AG04450 (cell line): ENCODE measurements around the gene SNRPF. TPM values are rescaled to one million over a fixed set of nuclear protein-coding genes. Genes with fewer than 3 reads are reported as not detected.

Experiments
- CTCF ChIA-PET: fragments of 300-600, 350-600 bp; formaldehyde crosslinking; extraction: SDS; loops from one replicate; lab custom pipeline; 2022; ENCODE audit warnings: antibody characterized with exemption, inconsistent platforms; lab: Charles Lee
- POLR2A ChIA-PET: fragments of 350-600 bp; formaldehyde crosslinking; extraction: SDS; loops from one replicate; lab custom pipeline; 2021; ENCODE audit warnings: antibody characterized with exemption, inconsistent platforms; lab: Yijun Ruan, JAX
- DNase-seq: peaks from one replicate; pipeline ENCODE4 v3.0.0-alpha.2; 2011; ENCODE audit warnings: low read depth, low spot score
- H3K27ac ChIP-seq: one replicate; pipeline ENCODE4 v1.5.1; 2012; ENCODE audit warnings: low read depth, low read length, control low read depth
- H3K27me3 ChIP-seq: one replicate; pipeline ENCODE4 v1.6.0; 2012; ENCODE audit warnings: low read length; ENCODE audit not compliant: control insufficient read depth, insufficient read depth
- H3K4me3 ChIP-seq: 2 replicates; pipeline ENCODE4 v1.5.1; 2011; ENCODE audit warnings: mild to moderate bottlenecking, low read depth, low read length, control low read depth
- H3K9me3 ChIP-seq: 2 replicates; pipeline ENCODE4 v1.5.1; 2012; ENCODE audit warnings: low read length; ENCODE audit not compliant: control insufficient read depth, insufficient read depth
- polyA plus RNA-seq: library from polyadenylated mRNA; depleted of rRNA; stranded (reverse); fragments of >200 nt; gene quantifications from 2 replicates; pipeline ENCODE4 v1.2.3, GENCODE V29; 2011
- TF ChIP-seq, protein P1 (sequence below): IDR thresholded peaks from 2 replicates; pipeline ENCODE4 v1.5.1; 2011; ENCODE audit warnings: low read depth, low read length, control low read depth, inconsistent platforms

SNRPF gene
- polyA plus RNA-seq, 1 experiment: 21.4 TPM

- ChIA-PET CTCF (no interaction called here), POLR2A (no interaction called here)
- no peak for DNase-seq
- Histone ChIP-seq H3K27me3 (no peaks in the 10 kb centered on the region), H3K9me3 (no peaks in the 10 kb centered on the region), H3K27ac (no peak overlapping the region), H3K4me3 (no peak overlapping the region)
- TF ChIP-seq, protein P1, sequence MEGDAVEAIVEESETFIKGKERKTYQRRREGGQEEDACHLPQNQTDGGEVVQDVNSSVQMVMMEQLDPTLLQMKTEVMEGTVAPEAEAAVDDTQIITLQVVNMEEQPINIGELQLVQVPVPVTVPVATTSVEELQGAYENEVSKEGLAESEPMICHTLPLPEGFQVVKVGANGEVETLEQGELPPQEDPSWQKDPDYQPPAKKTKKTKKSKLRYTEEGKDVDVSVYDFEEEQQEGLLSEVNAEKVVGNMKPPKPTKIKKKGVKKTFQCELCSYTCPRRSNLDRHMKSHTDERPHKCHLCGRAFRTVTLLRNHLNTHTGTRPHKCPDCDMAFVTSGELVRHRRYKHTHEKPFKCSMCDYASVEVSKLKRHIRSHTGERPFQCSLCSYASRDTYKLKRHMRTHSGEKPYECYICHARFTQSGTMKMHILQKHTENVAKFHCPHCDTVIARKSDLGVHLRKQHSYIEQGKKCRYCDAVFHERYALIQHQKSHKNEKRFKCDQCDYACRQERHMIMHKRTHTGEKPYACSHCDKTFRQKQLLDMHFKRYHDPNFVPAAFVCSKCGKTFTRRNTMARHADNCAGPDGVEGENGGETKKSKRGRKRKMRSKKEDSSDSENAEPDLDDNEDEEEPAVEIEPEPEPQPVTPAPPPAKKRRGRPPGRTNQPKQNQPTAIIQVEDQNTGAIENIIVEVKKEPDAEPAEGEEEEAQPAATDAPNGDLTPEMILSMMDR: no peak
Measured at GRCh38 chr12:95877622-95878021, 18.9 kb downstream of the SNRPF start.

- CTCF ChIA-PET: no interaction called here
Measured at GRCh38 chr12:95880895-95881294, 22.1 kb downstream of the SNRPF start.

DNA sequence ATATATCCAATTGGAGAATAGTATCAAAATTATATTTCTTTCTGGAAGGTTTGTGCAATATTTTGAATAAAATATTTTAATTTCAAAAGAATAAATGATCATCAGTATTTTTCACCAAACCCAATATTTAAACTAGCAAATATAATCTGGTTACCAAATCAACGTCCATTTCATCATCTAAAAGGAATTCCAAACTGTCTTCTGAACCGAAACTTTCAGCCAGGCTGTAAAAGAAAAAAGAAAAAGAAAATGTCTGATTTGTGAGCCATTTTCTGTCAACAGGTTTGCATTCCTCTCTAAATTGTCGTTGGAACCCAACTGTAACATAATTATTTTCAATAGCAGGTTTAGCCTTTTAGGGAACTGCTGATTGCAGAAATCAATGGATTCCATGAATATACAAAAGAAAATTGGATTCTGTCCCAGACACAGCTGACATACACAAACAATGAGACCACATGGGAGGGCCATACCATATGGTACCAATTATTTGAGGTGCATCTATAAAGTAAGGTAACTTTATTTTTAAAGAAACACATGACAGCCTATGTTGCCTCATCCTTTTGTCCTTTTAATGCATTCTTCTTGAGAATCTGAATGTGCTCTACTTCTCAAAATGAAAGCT is 22.7 kb downstream of the SNRPF start:
- peak; percentile 18 for DNase-seq
- ChIA-PET CTCF (no interaction called here), POLR2A (no interaction called here)
- peak overlapping the region; percentile 32 for H3K27ac ChIP-seq
- TF ChIP-seq, protein P1: no peak
- H3K27me3 ChIP-seq: no peaks in the 10 kb centered on the region
- H3K9me3 ChIP-seq: no peaks in the 10 kb centered on the region
- H3K4me3 ChIP-seq: no peak overlapping the region

More at GRCh38 chr12:95880895-95881294, 22.1 kb downstream of the SNRPF start:
- H3K27me3 ChIP-seq: no peaks in the 10 kb centered on the region
- POLR2A ChIA-PET: no interaction called here
- H3K9me3 ChIP-seq: no peaks in the 10 kb centered on the region
- H3K4me3 ChIP-seq: no peak overlapping the region
- H3K27ac ChIP-seq: no peak overlapping the region
- no peak for DNase-seq
- TF ChIP-seq, protein P1: no peak

GRCh38 chr12:95882080-95882479 is 23.3 kb downstream of the SNRPF start:
- POLR2A ChIA-PET: no interaction called here
- DNase-seq: no peak
- peak overlapping the region; percentile 32 for H3K27ac ChIP-seq
- TF ChIP-seq, protein P1: no peak
- CTCF ChIA-PET: no interaction called here
- H3K27me3 ChIP-seq: no peaks in the 10 kb centered on the region
- no peaks in the 10 kb centered on the region for H3K9me3 ChIP-seq
- H3K4me3 ChIP-seq: no peak overlapping the region

DNA sequence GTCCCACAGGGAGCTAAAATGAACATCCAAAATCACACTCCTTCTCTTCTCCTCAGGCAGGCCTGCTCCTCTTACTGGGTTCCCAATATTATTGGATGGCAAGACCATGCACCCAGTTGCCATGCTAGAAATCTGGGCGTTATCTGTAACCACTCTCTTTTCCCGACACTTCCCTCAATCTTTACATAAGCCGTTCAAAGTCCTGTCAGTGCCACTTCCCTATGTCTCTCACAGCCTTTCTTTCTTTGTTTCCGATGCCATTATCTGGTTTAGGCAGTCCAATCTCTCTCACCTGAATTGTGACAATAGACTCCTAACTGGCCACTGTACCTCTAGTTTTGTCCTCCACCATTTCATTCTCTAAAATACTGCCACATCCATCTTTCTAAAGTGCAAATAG is 24.1 kb downstream of the SNRPF start:
- CTCF ChIA-PET: no interaction called here
- H3K27me3 ChIP-seq: no peaks in the 10 kb centered on the region
- DNase-seq: no peak
- TF ChIP-seq, protein P1: no peak
- no peak overlapping the region for H3K4me3 ChIP-seq
- H3K27ac ChIP-seq: no peak overlapping the region
- no peaks in the 10 kb centered on the region for H3K9me3 ChIP-seq
- POLR2A ChIA-PET: no interaction called here
